ENCODE data around the gene TMA16. TPM values are rescaled to one million over a fixed set of nuclear protein-coding genes. Genes with fewer than 3 reads are reported as not detected.
A peak's percentile ranks its signal among the peaks of the same experiment; 100 is the strongest.

Gene TMA16
- total RNA-seq, 1 donor from 2014 or later = 78.5 TPM

- no peak for DNase-seq (ENCODE audit: low spot score)
- H3K9ac ChIP-seq = no peak overlapping the region
- H3K9me3 ChIP-seq (ENCODE audit: low read depth) = no peaks in the 10 kb centered on the region
- no peak overlapping the region for H3K4me3 ChIP-seq
- H3K36me3 Mint-ChIP-seq = no peaks in the 10 kb centered on the region
- H3F3A ChIP-seq (ENCODE audit: low read depth) = no peaks in the 10 kb centered on the region
- peaks cover 17% of the 10 kb centered on the region for H3K4me1 Mint-ChIP-seq
- H3K27ac Mint-ChIP-seq = peak overlapping the region; percentile 97
- no peak overlapping the region for H3K4me3 Mint-ChIP-seq
- H3K27ac ChIP-seq = no peak overlapping the region
- H3K4me2 ChIP-seq = no peak overlapping the region
- H2AFZ ChIP-seq (replicated peaks) = peak overlapping the region; percentile 55
- no peaks in the 10 kb centered on the region for H3K27me3 Mint-ChIP-seq (ENCODE audit: insufficient read depth, low read depth)
- no peaks in the 10 kb centered on the region for H4K20me1 ChIP-seq (ENCODE audit: low read depth)
- peaks cover 3% of the 10 kb centered on the region for H3K9me3 Mint-ChIP-seq
- TF ChIP-seq EZH2phosphoT487 (IDR thresholded peaks at IDR 0.05) (no peak), EZH2 (IDR thresholded peaks at IDR 0.05) (no peak)
- TF ChIP-seq, protein P1, sequence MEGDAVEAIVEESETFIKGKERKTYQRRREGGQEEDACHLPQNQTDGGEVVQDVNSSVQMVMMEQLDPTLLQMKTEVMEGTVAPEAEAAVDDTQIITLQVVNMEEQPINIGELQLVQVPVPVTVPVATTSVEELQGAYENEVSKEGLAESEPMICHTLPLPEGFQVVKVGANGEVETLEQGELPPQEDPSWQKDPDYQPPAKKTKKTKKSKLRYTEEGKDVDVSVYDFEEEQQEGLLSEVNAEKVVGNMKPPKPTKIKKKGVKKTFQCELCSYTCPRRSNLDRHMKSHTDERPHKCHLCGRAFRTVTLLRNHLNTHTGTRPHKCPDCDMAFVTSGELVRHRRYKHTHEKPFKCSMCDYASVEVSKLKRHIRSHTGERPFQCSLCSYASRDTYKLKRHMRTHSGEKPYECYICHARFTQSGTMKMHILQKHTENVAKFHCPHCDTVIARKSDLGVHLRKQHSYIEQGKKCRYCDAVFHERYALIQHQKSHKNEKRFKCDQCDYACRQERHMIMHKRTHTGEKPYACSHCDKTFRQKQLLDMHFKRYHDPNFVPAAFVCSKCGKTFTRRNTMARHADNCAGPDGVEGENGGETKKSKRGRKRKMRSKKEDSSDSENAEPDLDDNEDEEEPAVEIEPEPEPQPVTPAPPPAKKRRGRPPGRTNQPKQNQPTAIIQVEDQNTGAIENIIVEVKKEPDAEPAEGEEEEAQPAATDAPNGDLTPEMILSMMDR (IDR thresholded peaks at IDR 0.05) = no peak
- no peaks in the 10 kb centered on the region for H3K79me2 ChIP-seq (ENCODE audit: low read depth)
- H3K4me1 ChIP-seq = peaks cover 22% of the 10 kb centered on the region
- no peaks in the 10 kb centered on the region for H3K27me3 ChIP-seq
- peaks cover under 1% of the 10 kb centered on the region for H3K36me3 ChIP-seq
Observed at GRCh38 chr4:163565226-163566135, 71.0 kb downstream of the TMA16 start.

GRCh38 chr4:163566257-163566796, 71.8 kb downstream of the TMA16 start:
- Histone ChIP-seq H2AFZ (replicated peaks) (peak overlapping the region; percentile 31), H3K4me3 (no peak overlapping the region), H3K4me1 (peaks cover 22% of the 10 kb centered on the region), H3K27ac (no peak overlapping the region), H3K36me3 (no peaks in the 10 kb centered on the region), H3F3A (ENCODE audit: low read depth) (no peaks in the 10 kb centered on the region), H3K9ac (no peak overlapping the region), H3K9me3 (ENCODE audit: low read depth) (no peaks in the 10 kb centered on the region), H4K20me1 (ENCODE audit: low read depth) (no peaks in the 10 kb centered on the region), H3K79me2 (ENCODE audit: low read depth) (no peaks in the 10 kb centered on the region), H3K27me3 (no peaks in the 10 kb centered on the region), H3K4me2 (no peak overlapping the region)
- no peaks in the 10 kb centered on the region for H3K36me3 Mint-ChIP-seq
- peaks cover 17% of the 10 kb centered on the region for H3K4me1 Mint-ChIP-seq
- H3K27me3 Mint-ChIP-seq (ENCODE audit: insufficient read depth, low read depth) = no peaks in the 10 kb centered on the region
- no peak overlapping the region for H3K4me3 Mint-ChIP-seq
- TF ChIP-seq EZH2 (IDR thresholded peaks at IDR 0.05) (no peak), EZH2phosphoT487 (IDR thresholded peaks at IDR 0.05) (no peak)
- TF ChIP-seq, protein P1 (IDR thresholded peaks at IDR 0.05) = no peak
- peak overlapping the region; percentile 97 for H3K27ac Mint-ChIP-seq
- H3K9me3 Mint-ChIP-seq = peaks cover 3% of the 10 kb centered on the region
- DNase-seq (ENCODE audit: low spot score) = no peak

- Histone ChIP-seq H3K9me3 (ENCODE audit: low read depth) (no peaks in the 10 kb centered on the region), H3K27me3 (no peaks in the 10 kb centered on the region), H3K36me3 (no peaks in the 10 kb centered on the region), H3K27ac (no peak overlapping the region), H4K20me1 (ENCODE audit: low read depth) (no peaks in the 10 kb centered on the region), H3K4me1 (peaks cover 22% of the 10 kb centered on the region), H3K79me2 (ENCODE audit: low read depth) (no peaks in the 10 kb centered on the region), H2AFZ (replicated peaks) (no peak overlapping the region), H3K4me2 (no peak overlapping the region), H3F3A (ENCODE audit: low read depth) (no peaks in the 10 kb centered on the region), H3K9ac (no peak overlapping the region), H3K4me3 (no peak overlapping the region)
- H3K4me3 Mint-ChIP-seq = no peak overlapping the region
- no peaks in the 10 kb centered on the region for H3K36me3 Mint-ChIP-seq
- DNase-seq (ENCODE audit: low spot score) = no peak
- H3K27ac Mint-ChIP-seq = no peak overlapping the region
- peaks cover 17% of the 10 kb centered on the region for H3K4me1 Mint-ChIP-seq
- H3K27me3 Mint-ChIP-seq (ENCODE audit: insufficient read depth, low read depth) = no peaks in the 10 kb centered on the region
- TF ChIP-seq EZH2phosphoT487 (IDR thresholded peaks at IDR 0.05) = no peak
- TF ChIP-seq, protein P1 (IDR thresholded peaks at IDR 0.05) = no peak
- TF ChIP-seq EZH2 (IDR thresholded peaks at IDR 0.05) = no peak
- no peaks in the 10 kb centered on the region for H3K9me3 Mint-ChIP-seq
Observed at GRCh38 chr4:163568843-163569242, 74.4 kb downstream of the TMA16 start.

Other genes starting within 250 kb of the TMA16 start
- 4.6 and 7.9 TPM in 2 replicates for gene NPY1R, start 162.1 kb upstream of the TMA16 start, total RNA-seq (ENCODE audit: low replicate concordance)
- gene NPY5R, start 150.8 kb upstream of the TMA16 start, total RNA-seq (ENCODE audit: low replicate concordance) = 1.1 and 1.3 TPM in 2 replicates
- gene TKTL2, start 20.9 kb upstream of the TMA16 start, total RNA-seq (ENCODE audit: low replicate concordance) = 0.06 TPM in 1 of 2 replicates, not detected in the other

Data from neural progenitor cell (in vitro differentiated cells).